GM12872 (cell line): ENCODE measurements around the gene KIF3B.

Experiments used
- TF ChIP-seq, protein P1 (sequence below): IDR thresholded peaks from 3 replicates; pipeline ENCODE4 v1.5.1; 2011; ENCODE audit warnings: low read depth, mild to moderate bottlenecking, low read length, moderate library complexity; ENCODE audit not compliant: insufficient read depth

The KIF3B gene

DNA sequence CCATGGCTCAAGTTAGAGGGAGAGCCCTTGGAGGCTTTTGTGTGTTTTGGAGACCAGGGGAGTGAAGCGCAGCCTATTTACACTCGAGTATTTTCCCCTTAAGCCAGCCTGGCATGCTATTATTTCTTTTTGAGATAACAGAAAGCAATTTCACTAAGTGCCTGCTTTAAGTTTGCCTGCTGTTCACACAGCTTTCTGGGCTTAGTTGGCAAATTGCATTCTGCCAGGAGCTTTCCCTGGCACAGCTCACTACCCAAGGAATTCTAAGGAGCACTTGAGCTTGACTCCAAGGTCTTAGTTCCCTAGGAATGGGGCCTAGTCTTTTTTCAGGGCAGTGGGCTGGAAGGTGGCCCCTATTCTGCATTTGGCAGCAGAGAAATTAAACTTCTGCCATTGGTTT is 61.7 kb downstream of the KIF3B start:
- TF ChIP-seq, protein P1, sequence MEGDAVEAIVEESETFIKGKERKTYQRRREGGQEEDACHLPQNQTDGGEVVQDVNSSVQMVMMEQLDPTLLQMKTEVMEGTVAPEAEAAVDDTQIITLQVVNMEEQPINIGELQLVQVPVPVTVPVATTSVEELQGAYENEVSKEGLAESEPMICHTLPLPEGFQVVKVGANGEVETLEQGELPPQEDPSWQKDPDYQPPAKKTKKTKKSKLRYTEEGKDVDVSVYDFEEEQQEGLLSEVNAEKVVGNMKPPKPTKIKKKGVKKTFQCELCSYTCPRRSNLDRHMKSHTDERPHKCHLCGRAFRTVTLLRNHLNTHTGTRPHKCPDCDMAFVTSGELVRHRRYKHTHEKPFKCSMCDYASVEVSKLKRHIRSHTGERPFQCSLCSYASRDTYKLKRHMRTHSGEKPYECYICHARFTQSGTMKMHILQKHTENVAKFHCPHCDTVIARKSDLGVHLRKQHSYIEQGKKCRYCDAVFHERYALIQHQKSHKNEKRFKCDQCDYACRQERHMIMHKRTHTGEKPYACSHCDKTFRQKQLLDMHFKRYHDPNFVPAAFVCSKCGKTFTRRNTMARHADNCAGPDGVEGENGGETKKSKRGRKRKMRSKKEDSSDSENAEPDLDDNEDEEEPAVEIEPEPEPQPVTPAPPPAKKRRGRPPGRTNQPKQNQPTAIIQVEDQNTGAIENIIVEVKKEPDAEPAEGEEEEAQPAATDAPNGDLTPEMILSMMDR, result no peak

- TF ChIP-seq, protein P1, result no peak
Observed at GRCh38 chr20:32343439-32343838, 66.0 kb downstream of the KIF3B start.

GRCh38 chr20:32344835-32345506 is 67.5 kb downstream of the KIF3B start:
- TF ChIP-seq, protein P1, result no peak

DNA sequence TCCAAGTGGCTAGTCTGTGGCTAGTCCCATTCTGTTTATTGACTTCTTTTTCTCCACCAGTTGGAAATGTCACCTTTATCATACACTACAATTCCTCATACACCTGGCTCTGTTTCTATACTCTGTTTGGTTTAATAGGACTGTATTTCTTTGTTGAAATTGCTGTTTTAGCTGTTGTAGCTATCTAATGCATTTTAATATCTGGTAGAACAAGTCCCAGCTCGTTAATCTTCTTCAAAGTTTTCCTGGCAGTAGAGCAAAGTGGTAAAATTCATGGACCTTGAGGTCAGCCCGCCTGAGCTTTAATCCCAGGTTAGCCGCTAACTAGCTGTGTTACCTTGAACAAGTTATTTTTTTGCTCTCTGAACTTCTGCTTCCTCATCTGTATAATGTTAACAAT is 70.8 kb downstream of the KIF3B start:
- TF ChIP-seq, protein P1, result no peak

GRCh38 chr20:32350421-32350820 is 73.0 kb downstream of the KIF3B start:
- TF ChIP-seq, protein P1, result no peak

DNA sequence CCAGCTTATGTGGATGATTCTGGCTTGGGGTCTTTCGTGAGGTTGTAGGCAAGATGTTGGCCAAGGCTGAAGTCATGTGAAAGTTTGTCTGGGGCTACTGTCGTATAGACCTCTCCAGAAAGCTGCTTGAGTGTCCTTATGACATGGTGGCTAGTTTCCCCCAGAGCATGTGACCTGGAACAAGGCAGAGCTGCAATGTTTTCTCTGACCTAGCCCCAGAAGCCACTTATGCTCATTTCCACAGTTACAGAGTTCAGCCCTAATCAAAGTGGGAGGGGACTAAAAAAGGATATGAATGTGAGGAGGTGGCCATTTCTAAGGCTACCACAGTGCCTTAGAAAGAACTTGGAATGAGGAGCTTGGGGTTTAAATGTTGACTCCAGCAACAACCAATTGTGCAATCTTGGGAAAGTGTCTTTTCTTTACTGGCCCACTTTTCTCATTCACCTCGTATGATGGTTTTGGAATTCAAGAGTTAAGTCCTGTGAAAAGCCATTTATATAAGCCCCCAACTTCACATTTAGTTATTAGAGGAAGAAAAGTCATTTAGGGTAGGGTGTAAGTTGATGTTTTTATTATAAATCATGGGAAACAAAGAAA is 74.8 kb downstream of the KIF3B start:
- TF ChIP-seq, protein P1, result no peak

- TF ChIP-seq, protein P1, result no peak
Observed at GRCh38 chr20:32353848-32354496, 76.5 kb downstream of the KIF3B start.
